HG02678 (cell line): ENCODE measurements around the gene FANCC.

ENCODE experiments used
- ATAC-seq: cut with Tn5 transposase; IDR thresholded peaks from one replicate; pipeline ENCODE4 v1.9.1; 2021; ENCODE audit warnings: mild to moderate bottlenecking, moderate library complexity; ENCODE audit not compliant: unreplicated experiment

FANCC gene

DNA sequence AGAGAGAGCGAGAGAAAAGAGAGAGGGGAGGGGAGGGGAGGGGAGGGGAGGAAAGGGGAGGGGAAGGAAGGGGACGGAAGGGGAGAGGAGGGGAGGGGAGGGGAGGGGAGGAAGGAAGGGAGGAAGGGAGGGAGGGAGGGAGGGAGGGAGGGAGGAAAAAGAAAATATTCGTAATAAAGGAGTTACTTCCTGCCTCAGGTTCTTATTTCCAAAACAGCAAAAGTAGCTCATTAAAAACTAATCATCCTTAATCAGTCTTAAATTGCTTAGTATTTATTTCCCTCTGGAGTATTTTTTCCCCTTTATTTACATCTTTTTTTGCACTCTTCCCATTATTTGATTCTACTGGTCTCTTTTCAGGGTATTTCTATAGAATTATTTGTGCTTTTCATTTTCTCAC lies 162.3 kb downstream of the FANCC start:
- ATAC-seq, result no peak

DNA sequence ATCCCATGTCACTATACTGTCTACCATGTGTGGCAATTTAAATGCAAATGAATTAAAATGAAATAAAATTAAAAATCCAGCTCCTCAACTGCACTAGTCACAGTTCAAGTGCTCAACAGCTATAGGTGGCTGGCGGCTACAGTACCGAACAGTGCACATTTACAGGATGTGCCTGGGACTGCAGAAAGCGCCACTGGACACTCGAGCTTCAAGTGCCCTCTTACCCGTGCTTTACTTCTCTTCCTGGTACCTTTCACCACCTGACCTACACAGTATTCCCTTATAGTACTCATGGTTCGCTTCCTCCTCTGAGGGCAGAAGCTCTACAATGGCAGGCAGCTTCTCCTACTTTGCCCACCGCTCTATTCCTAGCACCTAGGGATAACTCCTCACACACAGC lies 166.6 kb downstream of the FANCC start:
- ATAC-seq, result no peak

DNA sequence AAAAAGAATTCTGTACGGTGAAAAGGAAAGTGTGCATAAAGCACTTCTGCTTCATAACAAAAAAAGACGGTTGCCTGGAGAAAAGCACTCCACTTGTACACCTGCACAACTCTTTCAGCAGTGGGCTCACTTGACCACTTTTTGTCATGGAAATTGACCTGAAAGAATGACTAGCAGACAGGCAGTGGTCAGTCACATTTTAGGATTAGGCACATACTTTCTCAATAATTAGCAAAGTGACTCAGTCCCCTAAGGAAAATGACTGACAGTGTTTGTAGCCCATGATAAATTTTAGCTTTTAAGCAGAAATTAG lies 169.3 kb downstream of the FANCC start:
- no peak for ATAC-seq

DNA sequence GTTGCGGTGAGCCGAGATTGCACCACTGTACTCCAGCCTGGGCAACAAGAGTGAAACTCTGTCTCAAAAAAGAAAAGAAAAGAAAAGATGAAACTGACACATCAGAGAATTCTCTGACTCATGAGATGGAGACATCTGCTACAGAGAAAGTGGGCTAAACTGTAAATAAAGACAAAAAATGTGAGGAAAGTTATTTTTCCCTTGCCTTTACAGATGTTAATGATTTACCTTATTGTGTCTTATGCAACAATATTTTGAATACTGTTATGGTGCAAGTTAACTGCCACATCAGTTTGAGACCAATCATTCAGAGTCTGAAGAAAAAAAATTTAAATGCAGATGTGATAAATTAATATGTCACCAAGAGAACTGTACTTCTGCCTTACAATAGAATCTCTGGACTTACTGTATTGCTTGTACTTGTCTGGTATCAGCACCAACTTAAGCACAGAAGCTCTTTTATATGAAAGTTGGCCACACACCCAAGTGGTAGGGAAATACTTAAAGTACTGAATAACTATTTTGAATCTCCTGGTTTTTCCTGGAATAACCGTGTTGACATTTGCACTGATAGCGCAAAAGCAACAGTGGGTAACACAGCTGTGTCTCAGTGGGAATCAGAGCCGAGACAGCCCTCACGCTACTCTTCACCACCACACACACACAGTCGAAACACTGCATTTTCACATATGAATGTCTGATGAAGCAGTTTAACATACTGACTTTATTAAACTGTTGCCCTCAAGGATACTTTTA lies 169.9 kb downstream of the FANCC start:
- ATAC-seq, result no peak

- no peak for ATAC-seq
Measured at GRCh38 chr9:95143591-95144561, 173.6 kb downstream of the FANCC start.

GRCh38 chr9:95142728-95143127 lies 174.8 kb downstream of the FANCC start:
- no peak for ATAC-seq

GRCh38 chr9:95142315-95142714 lies 175.2 kb downstream of the FANCC start:
- ATAC-seq, result no peak

DNA sequence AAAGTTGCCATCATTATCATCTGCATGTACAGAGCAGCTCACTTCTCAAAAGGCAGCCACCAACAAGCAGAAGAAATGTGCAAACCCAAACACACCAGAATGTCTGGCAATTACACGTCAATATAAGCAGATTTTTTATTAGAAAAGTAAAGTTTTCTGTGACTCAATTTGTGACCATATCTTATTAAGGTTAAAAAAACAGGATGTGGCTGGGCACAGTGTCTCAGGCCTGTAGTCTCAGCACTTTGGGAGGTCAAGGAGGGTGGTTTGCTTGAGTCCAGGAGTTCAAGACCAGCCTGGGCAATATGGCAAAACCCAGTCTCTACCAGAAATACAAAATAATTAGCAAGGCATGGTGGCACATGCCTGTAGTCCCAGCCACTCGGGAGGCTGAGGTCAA lies 176.7 kb downstream of the FANCC start:
- ATAC-seq, result no peak

DNA sequence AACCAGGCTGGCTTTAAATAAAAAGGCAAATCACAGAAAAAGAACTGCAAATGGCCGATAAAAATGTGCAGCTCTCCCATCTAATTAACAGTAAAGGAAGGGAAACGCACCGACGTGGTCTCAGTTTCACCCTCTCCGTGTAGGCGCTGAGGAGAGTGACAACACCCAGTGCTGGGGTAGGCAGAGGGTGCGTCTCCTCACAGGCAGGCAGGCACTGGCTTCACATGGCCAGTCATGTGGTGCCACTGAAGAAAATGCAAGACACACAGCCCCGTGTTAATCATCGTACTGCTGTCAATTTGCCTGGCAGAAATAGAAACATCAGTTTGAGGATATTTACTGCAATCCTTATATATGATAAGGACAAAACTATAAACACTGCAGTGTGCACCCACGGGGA lies 178.4 kb downstream of the FANCC start:
- ATAC-seq, result no peak

GRCh38 chr9:95138474-95138873 lies 179.0 kb downstream of the FANCC start:
- ATAC-seq, result no peak

GRCh38 chr9:95137587-95138145 lies 179.8 kb downstream of the FANCC start:
- no peak for ATAC-seq

GRCh38 chr9:95135756-95136155 lies 181.8 kb downstream of the FANCC start:
- no peak for ATAC-seq

DNA sequence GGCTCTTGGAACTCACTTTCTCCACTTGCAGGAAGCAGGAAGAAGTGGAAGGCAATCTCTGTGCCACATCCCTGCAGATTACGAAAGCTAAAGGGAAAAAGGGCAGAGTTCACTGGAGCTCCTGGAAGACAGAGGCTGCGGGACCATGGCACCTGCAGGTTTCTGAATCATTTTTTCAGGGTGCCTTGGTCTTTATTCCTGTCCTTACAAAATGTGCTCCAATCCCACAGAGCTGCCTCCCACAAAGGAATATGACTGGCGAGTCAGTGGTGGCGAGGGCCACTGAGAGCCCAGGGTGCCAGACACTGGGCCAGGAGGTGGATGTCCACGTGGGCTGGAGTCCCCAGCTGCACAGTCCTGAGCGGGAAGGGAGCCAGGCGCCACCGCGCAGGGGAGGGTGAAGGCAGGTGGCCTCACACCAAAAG lies 183.0 kb downstream of the FANCC start:
- no peak for ATAC-seq

DNA sequence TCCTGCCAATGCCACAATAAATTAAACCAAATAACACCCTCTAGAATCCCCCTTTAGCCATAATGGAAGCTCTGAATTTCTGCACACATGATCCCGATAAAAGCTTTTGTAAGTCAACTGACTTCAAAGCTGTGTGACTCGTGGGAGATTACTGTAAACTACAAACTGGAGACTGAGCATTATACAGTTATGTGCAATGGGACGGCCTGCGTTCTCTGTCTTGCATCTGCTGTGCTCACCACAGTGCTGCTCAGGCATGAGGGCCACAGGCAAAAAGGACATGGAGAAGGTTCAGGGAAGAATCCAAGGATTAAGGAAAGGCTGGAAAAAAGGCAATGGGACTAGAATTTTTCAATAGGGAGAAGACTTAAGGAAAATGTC lies 184.2 kb downstream of the FANCC start:
- no peak for ATAC-seq

DNA sequence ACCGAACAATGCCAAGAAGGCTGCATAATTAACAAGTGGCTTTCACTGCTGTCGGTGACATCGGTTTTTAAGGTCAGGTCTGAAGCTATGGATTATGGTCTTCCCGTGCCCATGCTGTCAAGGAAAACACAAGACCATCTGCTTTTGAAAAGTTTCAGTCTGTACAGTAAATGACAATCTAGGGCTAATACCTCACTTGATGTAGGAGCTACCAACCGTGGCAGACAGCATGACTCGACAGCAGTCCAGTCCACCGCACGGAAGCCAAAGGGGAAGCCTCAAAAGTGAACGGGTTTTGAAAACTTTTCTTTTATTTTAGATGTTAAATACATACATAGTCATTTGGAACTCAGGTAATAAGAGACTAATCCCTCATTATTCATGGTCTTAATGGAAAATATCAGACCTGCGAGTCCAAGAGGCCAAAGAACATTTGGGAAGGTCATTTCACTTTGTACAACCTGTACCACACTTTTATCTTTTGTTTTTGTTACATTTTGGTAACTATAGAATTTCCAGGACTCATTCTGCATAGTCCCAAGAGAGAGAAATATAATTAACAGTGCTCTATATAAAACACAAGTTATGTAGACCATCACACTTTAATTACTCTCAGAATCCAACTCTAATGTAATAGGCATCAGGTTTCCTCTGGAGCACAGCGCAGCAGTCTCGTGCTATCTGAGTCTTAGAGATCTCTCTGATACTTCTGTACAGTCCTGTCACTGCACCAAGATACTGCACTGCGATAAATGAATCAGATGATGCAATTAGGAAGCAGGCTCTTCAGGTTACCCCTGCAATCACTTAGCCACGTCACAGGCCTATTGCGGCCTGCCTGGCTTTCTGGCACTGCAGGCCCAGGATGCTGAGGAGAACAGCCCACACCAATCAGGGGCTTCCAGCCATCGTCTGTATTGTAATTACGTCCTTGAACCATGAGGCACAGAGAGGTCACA lies 184.9 kb downstream of the FANCC start:
- no peak for ATAC-seq

DNA sequence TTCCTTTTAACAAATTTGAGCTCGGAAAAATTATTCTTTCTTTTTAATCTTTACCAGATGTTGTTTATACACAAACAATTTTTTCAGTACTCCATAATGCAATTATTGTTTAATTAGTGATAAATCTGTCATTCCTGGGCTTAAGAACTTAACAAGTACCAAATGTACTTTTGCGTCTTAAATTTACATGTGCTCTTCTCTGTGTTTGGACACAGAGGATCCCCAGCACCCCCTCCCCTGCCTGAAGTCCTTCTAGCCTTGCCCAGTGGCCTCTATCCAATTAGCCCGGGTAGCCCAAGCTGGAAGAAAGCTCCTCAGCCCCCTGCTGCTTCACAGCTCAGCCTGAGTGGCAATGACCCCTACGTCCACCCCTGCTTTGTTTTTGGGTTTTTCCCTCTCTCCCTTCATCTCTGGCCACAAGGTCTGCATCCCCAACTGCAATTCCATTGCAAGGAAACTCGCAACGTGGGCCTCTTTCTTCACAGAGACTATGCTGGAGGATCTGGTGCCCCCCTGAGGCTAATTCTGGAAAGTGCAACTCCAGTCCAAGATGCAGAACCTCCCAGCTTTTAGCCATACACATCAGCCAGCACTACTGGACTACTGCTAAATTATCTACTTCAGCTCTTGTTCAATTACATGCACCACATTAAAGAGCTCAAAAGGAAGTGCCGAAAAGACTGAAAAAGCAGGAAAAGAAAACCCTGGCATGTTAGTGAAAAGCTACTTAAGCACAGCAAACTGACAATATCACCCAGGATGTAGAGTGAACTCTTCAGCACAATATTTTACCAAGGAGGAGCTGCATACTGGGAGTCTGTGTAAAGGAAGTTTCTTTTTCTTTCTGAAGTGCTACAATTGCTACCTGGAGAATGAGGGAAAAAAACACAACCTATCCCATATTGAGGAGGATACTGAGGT lies 186.2 kb downstream of the FANCC start:
- no peak for ATAC-seq

DNA sequence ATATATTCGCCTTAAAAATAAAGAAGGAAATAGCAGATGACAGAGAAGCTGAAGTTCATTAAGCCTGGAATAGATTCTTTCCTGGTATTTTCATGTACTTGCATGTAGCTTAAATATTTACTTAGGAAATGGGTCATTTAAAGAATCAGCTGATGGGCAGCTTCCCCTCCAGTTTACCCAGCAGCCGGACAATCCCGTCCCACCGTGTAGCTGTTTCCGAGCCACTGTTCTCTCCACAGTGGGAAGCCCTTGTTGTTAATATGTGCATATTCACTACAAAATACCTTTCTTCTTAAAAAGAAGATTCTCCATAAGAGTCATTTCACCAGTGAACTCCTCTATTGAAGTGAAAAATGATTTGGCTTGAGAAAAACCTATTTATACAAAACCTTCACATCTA lies 187.0 kb downstream of the FANCC start:
- no peak for ATAC-seq

DNA sequence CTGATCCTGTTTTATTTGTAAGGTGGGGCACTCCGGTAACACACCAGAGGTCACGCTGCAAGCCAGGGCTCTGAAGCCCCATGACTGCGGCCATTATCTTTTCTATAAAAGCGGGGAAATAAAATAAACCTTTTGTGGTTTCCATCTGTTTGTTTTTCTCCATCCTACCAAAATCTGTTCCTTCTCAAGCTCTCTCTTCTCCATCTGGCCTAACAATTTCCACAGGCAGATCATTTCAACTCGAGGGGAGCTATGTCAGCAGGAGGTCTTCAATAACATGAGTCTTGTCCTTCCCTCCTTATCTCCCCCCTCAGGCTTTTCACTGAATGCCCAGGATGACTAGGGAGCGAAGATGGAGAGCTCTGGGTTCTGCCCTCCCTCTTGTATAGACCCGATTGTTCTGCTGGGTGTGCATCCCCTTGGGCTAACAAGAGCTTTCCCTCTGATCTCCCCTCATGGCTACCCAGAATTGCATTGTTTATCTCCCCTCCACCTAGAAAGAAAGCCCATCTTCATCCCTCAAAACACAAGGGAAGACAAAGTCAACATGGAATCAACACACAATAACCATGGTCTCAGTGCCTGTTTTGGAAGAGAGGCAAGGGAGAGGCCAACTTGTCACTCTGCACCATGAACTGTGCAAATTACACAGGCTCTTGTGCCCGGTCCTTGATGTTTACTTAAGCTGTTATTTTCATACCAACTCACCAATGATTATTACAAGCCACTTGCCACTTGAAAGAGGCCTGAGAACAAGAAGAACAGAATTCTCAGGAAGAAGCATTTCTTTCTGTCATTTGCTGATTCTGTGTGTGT lies 187.8 kb downstream of the FANCC start:
- no peak for ATAC-seq

DNA sequence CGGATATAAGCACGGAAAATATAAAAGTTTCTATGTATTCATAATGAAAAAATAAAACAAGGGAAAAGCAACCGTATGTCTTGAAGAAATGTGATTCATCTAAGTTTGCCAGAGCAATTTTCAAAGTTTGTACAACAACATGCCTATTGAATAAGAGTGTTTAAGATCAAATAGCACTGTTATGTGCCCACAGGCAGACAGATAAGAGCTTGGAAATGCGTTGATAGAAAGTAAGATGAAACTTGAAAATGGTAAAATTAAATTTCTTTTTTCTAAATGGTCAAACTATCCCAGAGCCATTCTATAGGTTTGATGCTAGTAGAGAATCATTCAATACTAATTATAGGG lies 189.4 kb downstream of the FANCC start:
- ATAC-seq, result no peak
